GM18505 (cell line): Measurements from ENCODE around the gene DDX49.
A peak's percentile ranks its signal among the peaks of the same experiment; 100 is the strongest.

Source experiments
- ATAC-seq: cut with Tn5 transposase; IDR thresholded peaks from one replicate; pipeline ENCODE4 v1.9.1; 2021; ENCODE audit not compliant: unreplicated experiment
- POLR2A ChIP-seq: IDR thresholded peaks from 4 replicates; pipeline ENCODE4 v1.6.1; 2011; ENCODE audit warnings: borderline replicate concordance; ENCODE audit not compliant: insufficient read depth, insufficient read length; ENCODE audit errors: extremely low read depth

The DDX49 gene, protein sequence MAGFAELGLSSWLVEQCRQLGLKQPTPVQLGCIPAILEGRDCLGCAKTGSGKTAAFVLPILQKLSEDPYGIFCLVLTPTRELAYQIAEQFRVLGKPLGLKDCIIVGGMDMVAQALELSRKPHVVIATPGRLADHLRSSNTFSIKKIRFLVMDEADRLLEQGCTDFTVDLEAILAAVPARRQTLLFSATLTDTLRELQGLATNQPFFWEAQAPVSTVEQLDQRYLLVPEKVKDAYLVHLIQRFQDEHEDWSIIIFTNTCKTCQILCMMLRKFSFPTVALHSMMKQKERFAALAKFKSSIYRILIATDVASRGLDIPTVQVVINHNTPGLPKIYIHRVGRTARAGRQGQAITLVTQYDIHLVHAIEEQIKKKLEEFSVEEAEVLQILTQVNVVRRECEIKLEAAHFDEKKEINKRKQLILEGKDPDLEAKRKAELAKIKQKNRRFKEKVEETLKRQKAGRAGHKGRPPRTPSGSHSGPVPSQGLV

DNA sequence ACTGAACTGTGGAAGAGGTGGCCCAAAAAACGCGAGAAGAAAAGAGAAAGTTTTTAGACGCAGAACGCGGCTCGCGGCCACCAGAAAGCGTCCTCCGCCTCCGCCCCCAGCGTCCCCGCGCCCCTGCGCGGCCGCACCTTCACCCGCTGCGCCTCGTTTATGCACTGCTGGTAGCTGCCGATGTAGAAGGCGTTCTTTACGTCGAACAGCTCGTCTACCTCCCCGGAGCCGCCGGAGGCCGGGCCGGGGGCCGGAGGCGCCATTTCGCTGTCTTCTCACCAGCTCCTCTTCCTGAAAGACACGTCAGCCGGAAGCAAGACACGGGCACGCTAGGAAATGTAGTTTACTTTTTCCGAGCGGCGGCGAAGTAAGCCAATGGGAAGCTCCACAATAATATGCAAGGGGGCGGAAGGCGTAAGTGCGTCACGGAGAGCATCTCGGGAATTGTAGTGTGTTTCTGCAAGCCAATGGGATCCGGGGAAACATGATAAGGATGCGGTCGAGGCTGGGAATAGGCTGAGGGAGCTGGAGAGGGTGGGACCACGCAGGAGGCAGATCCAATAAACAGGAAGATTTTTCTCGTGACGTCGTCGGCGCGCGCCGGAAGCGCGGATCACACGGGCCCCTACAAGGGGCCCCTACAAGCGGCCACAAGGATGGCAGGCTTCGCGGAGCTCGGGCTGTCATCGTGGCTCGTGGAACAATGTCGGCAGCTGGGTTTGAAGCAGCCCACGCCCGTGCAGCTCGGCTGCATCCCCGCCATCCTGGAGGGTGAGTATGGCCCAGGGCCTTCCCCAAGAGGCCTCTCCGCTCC lies at the start of gene DDX49, which contains the start of gene COPE:
Gene DDX49, plus strand, starts transcription at position 630 of the 814 bp plus-strand sequence. Its CDS starts 27 bp downstream, at position 657.
Gene COPE, minus strand, starts transcription at position 302 of the 814 bp plus-strand sequence. Its CDS starts 39 bp downstream, at position 263.
- ATAC-seq: peak; percentile 93

DNA sequence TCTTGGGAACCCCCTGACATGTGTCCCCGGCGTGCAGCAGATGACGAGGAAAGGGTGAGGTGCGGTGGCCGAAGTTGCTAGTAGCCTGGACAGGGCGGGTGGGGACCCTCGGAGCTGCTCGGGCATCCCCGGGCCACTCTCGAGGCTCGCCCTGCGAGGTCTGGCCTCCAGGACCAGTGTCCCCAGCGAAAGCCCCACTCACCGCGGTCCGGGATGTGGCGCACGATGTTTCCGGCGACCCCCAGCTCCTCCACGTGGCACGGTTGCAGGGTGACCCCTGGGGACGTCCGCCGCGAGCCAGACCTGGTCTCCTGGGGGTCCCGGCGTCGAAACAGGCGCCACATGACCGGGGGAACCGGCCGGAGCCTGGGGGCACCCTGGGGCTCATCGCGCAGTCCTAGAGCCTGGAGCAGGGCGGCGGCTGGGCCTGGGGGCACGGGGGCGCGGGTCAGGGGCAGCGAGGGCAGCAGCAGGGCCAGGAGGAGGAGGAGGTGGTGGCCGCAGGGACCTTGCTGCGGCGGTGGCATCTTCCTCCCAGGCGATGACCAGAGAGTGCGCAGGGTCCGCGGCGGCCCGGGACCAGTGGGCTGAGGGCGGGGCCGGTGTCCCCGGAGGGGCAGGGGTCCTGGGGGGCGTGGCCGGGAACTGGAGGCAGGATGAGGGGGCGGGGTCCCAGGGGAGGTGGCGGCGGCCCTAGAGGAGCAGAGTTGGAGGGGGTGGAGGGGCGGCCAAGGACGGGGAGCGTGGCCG lies 49.6 kb upstream of the DDX49 start:
- no peak for TF ChIP-seq POLR2A
- no peak for ATAC-seq

More for the DNA sequence above, at the start of gene DDX49, which contains the start of gene COPE:
- peak; percentile 97 for TF ChIP-seq POLR2A

DNA sequence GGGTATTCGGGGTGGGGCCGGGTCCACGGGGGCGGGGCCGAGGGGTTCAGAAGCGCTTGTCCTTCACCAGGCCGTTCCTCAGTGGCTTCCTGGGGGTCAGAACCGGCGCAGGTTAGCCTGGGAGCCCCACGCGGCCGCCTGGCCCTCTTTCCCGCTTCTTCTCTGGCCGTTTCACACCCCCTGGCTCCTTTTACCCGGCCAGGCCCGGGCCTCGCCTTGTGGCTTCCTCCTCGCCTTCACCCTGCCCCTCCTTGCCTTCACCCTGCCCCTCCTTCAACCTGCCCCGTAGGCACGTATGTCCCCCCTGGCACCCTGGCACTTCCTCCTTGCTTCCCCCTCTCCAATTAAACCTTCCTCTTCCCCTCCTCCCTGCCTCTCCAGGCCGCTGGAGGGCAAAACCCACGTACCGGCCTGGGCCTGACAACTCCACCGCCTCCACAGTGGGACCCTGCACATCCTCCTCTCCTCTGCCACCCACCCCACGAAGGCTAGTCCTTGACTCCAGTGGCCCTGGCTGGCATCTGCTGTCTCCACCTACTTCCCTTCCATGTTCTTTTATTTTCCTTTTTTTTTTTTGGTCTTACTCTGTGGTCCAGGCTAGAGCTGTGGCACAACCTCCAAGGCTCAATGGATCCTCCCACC lies 48.9 kb upstream of the DDX49 start:
- no peak for TF ChIP-seq POLR2A
- ATAC-seq: no peak

DNA sequence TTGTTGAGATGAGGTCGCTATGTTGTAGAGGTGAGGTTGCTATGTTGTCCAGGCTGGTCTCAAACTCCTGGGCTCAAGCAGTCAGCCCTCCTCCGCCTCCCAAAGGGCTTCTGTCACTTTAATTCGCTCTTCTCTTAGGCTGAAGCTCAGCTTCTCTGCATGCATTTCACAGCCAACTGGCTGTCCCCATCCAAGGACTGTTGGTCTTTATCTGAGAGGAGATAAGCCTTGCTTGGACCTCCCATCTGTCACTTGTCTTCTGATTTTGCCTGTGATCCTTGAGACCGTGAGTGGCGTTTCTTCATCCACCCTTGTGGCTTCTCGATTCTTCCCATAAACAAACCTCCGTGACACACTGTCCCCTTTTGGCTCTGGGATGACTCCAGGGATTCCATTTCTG lies 48.0 kb upstream of the DDX49 start:
- ATAC-seq: no peak

DNA sequence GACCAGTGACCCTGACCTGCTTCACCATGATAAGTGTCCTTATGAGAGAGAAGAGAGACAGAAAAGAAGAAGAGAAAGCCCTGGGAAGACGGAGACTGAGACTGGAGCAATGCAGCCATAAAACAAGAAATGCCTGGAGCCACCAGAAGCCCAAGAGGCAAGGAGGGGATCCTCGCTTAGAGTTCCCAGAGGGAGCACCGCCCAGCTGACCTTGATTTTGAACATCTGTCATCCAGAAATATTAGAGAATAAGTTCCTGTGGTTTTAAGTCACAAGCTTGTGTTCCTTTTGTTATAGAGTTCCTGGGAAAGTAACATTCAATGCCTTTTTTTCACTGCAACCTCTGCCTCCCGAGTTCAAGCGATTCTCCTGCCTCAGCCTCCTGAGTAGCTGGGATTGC lies 43.8 kb upstream of the DDX49 start:
- no peak for ATAC-seq

More for the DNA sequence above, 48.0 kb upstream of the DDX49 start:
- no peak for TF ChIP-seq POLR2A

DNA sequence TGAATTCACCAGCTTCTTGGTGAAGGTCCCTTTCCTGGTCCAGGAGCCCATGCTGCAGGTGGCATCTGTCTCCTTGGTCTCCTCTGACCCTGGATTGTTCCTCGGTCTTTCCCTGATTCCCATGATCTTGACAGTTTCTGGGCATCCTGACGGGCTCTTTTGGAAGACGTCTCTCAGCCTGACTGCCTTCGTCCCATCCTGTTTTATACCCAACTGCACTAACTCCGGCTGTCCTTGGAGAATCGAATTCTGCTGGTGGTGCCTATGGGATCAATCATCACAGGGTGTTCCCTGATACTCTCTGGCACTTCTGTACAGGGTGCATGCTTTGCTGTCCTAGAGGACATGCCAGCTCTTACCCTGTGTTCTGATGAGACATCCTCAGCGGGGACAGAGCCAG lies 42.6 kb upstream of the DDX49 start:
- ATAC-seq: no peak
- TF ChIP-seq POLR2A: no peak

More for the DNA sequence above, 43.8 kb upstream of the DDX49 start:
- no peak for TF ChIP-seq POLR2A

DNA sequence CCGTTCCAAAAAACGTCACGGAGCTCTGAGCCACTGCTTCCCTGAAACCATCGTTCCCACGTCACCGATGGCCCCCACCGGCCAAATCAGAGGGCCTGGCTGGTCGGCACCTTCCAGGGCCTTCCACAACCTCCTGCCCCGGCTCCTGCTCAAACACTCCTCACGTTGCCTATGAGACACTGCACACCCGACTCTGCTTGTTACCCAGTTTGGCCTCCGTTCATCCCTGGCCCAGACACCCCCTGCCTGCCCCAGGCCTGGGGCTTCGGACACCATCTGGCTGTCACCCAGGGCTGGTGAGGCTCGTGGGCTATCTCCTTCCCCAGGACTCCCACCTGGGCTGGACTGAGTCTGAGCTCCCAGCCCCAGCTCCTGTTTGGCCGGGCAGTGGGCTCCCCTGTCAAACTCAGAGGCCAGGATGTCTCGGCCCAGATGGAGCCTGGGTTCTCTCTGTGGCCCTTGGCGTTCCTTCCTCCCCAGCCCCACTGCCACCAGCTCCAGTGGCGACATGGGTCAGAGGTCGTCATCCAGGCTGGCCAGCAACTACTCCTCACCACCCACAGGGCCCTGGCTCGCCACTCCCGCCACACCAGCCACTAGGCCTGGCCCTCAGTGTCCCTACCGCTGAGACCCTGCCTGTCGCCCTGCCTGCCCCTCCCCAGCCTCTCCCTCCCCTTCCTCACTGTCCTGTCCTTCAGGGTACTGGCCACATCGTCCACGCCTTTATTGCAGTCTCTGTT lies 41.3 kb upstream of the DDX49 start:
- no peak for TF ChIP-seq POLR2A
- ATAC-seq: no peak

DNA sequence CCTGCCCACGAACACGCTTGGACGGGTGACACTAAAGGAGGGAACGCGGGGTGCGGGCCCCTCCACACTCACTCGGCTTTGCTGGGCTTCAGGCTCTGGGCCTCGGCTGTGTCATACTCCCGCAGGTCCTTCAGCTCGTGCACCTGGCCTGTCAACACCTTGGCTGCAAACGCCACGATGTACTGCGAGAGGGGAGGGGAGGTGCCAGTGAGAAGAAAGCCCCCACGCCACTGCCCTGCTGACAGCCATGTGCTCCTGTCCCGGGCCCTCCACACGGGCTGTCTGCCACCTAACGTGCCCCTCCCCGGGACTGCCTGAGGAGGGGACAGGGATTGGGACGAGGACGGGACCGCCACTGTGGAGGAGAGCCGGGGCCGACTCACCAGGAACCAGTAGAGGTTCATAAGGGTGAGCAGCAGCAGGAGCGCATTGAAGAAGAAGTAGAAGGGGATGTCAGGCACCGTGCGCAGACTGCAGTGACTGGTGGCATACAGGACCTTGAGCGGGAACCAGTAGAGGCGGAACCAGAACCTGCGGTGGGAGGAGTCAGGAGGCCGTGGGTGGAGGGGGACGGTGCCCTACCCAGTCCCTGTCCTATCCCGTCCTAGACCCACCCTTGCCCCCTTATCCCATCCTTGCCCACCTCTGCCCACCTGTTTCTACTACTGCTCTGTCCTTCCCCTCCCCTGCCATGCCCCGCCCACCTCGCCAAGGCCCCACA lies 40.5 kb upstream of the DDX49 start:
- no peak for ATAC-seq
- TF ChIP-seq POLR2A: no peak

DNA sequence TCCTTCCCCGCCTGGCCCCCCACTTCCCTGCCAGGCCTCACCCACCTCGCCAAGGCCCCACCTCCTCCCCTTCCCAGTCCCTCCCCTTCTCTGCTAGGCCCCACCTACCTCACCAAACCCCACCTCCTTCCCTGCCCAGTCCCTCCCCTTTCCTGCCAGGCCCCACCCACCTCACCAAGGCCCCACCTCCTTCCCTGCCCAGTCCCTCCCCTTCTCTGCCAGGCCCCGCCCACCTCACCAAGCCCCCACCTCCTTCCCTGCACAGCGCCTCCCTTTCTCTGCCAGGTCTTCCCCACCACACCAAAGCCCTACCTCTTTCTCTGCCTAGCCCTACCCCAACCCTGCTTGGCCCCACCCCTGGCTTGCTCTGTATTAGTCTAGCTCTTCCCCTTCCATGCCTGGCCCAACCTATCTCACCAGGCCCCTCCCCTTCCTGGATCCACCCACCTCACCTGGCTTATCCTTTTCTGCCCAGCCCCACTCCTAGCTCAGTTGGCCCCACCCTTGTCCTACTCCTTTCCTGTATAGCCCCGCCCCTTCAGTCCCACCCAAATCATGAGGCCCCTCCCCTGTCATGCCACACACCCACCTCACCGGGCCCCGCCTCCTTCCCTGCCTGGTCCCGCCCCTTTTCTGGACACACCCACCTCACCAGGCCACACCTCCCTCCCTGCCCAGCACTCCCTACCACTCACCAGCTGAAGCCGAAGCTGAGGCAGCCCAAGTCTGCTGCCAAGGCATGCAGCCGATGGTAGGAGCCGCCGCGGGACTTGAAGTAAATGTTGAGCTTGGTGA lies 39.7 kb upstream of the DDX49 start:
- no peak for ATAC-seq
- no peak for TF ChIP-seq POLR2A

DNA sequence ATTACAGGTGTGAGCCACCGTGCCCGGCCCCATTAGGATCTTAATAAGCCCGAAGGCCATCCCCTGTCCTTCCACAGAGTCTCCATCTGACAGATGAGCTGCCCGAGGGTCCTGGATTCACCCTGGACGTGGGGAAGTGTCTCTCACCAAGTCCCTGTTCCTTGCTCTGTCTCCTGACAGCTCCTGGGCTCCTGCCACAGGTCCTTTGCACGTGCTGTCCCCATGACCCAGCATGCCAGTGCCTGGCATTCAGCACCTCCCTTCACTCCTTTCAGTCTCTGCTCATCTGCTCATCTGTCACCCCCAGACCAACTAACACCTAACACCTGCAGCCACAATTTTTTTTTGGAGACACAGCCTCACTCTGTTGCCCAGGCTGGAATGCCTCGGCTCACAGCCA lies 38.0 kb upstream of the DDX49 start:
- no peak for TF ChIP-seq POLR2A
- ATAC-seq: no peak
